Mucosa of stomach (tissue), 1 donor: ENCODE measurements around the gene TAS2R8.

Source experiments
- H3K27me3 ChIP-seq: one replicate; pipeline ENCODE4 v1.7.0; 2013; ENCODE audit warnings: mild to moderate bottlenecking, low read length; ENCODE audit not compliant: control insufficient read depth, insufficient read depth
- H3K36me3 ChIP-seq: one replicate; pipeline ENCODE4 v1.7.0; 2013; ENCODE audit warnings: low read length; ENCODE audit not compliant: control insufficient read depth, insufficient read depth
- H3K4me1 ChIP-seq: one replicate; pipeline ENCODE4 v1.7.0; 2013; ENCODE audit warnings: mild to moderate bottlenecking, low read length; ENCODE audit not compliant: control insufficient read depth, insufficient read depth
- H3K4me3 ChIP-seq: one replicate; pipeline ENCODE4 v1.7.0; 2013; ENCODE audit warnings: low read length
- H3K9ac ChIP-seq: one replicate; pipeline ENCODE4 v1.7.0; 2013; ENCODE audit warnings: mild to moderate bottlenecking, low read length, moderate library complexity
- H3K9me3 ChIP-seq: one replicate; pipeline ENCODE4 v1.7.0; 2013; ENCODE audit warnings: mild to moderate bottlenecking, low read length, moderate library complexity; ENCODE audit not compliant: control insufficient read depth
- donor health status: Pancreatic carcinoma.

Gene TAS2R8

GRCh38 chr12:10807186-10807585 is at the start of gene TAS2R8:
Gene TAS2R8 (minus strand): TSS chr12:10807286. CDS start chr12:10806980, 306 bp downstream.
- H3K36me3 ChIP-seq: no peaks in the 10 kb centered on the region
- no peak within 1 kb of the TSS for H3K9ac ChIP-seq
- no peaks in the 10 kb centered on the region for H3K9me3 ChIP-seq
- H3K4me3 ChIP-seq: no peak within 1 kb of the TSS
- H3K27me3 ChIP-seq: peaks cover 20% of the 10 kb centered on the region
- no peaks in the 10 kb centered on the region for H3K4me1 ChIP-seq

GRCh38 chr12:10855807-10856206 is 48.7 kb upstream of the TAS2R8 start:
- Histone ChIP-seq H3K9ac (no peak overlapping the region), H3K36me3 (no peaks in the 10 kb centered on the region), H3K4me3 (no peak overlapping the region), H3K9me3 (no peaks in the 10 kb centered on the region), H3K4me1 (no peaks in the 10 kb centered on the region), H3K27me3 (no peaks in the 10 kb centered on the region)

GRCh38 chr12:10853776-10854175 is 46.7 kb upstream of the TAS2R8 start:
- Histone ChIP-seq H3K9ac (no peak overlapping the region), H3K4me1 (no peaks in the 10 kb centered on the region), H3K27me3 (no peaks in the 10 kb centered on the region), H3K4me3 (no peak overlapping the region), H3K36me3 (no peaks in the 10 kb centered on the region), H3K9me3 (no peaks in the 10 kb centered on the region)

GRCh38 chr12:10851243-10851858 is 44.3 kb upstream of the TAS2R8 start:
- no peaks in the 10 kb centered on the region for H3K9me3 ChIP-seq
- no peaks in the 10 kb centered on the region for H3K4me1 ChIP-seq
- no peak overlapping the region for H3K9ac ChIP-seq
- no peaks in the 10 kb centered on the region for H3K27me3 ChIP-seq
- no peak overlapping the region for H3K4me3 ChIP-seq
- no peaks in the 10 kb centered on the region for H3K36me3 ChIP-seq

GRCh38 chr12:10849425-10849878 is 42.4 kb upstream of the TAS2R8 start, which contains the start of gene PRR4:
Gene PRR4 (minus strand): TSS chr12:10849475. CDS start chr12:10849437, 38 bp downstream.
- Histone ChIP-seq H3K9ac (no peak within 1 kb of the TSS), H3K4me3 (no peak within 1 kb of the TSS), H3K27me3 (no peaks in the 10 kb centered on the region), H3K36me3 (no peaks in the 10 kb centered on the region), H3K4me1 (no peaks in the 10 kb centered on the region), H3K9me3 (no peaks in the 10 kb centered on the region)

GRCh38 chr12:10847744-10848143 is 40.7 kb upstream of the TAS2R8 start:
- Histone ChIP-seq H3K27me3 (no peaks in the 10 kb centered on the region), H3K9me3 (no peaks in the 10 kb centered on the region), H3K9ac (no peak overlapping the region), H3K4me1 (no peaks in the 10 kb centered on the region), H3K4me3 (no peak overlapping the region), H3K36me3 (no peaks in the 10 kb centered on the region)

GRCh38 chr12:10842862-10843261 is 35.8 kb upstream of the TAS2R8 start:
- Histone ChIP-seq H3K9me3 (no peaks in the 10 kb centered on the region), H3K27me3 (no peaks in the 10 kb centered on the region), H3K4me3 (no peak overlapping the region), H3K9ac (no peak overlapping the region), H3K36me3 (no peaks in the 10 kb centered on the region), H3K4me1 (no peaks in the 10 kb centered on the region)

GRCh38 chr12:10838461-10838860 is 31.4 kb upstream of the TAS2R8 start:
- no peaks in the 10 kb centered on the region for H3K9me3 ChIP-seq
- H3K27me3 ChIP-seq: no peaks in the 10 kb centered on the region
- H3K4me3 ChIP-seq: no peak overlapping the region
- H3K36me3 ChIP-seq: no peaks in the 10 kb centered on the region
- H3K9ac ChIP-seq: no peak overlapping the region
- H3K4me1 ChIP-seq: no peaks in the 10 kb centered on the region

- Histone ChIP-seq H3K9ac (no peak overlapping the region), H3K36me3 (no peaks in the 10 kb centered on the region), H3K4me3 (no peak overlapping the region), H3K27me3 (no peaks in the 10 kb centered on the region), H3K4me1 (no peaks in the 10 kb centered on the region), H3K9me3 (no peaks in the 10 kb centered on the region)
Observed at GRCh38 chr12:10829994-10830393, 22.9 kb upstream of the TAS2R8 start.

- no peaks in the 10 kb centered on the region for H3K9me3 ChIP-seq
- no peaks in the 10 kb centered on the region for H3K36me3 ChIP-seq
- H3K27me3 ChIP-seq: no peaks in the 10 kb centered on the region
- no peaks in the 10 kb centered on the region for H3K4me1 ChIP-seq
- no peak within 1 kb of the TSS for H3K9ac ChIP-seq
- H3K4me3 ChIP-seq: no peak within 1 kb of the TSS
Observed at GRCh38 chr12:10826258-10826657, 19.2 kb upstream of the TAS2R8 start, which contains the start of gene TAS2R10. Gene TAS2R10 (minus strand): TSS chr12:10826358. CDS start chr12:10826269, 89 bp downstream.

GRCh38 chr12:10824957-10825356 is 17.9 kb upstream of the TAS2R8 start:
- H3K4me1 ChIP-seq: no peaks in the 10 kb centered on the region
- no peaks in the 10 kb centered on the region for H3K9me3 ChIP-seq
- no peak overlapping the region for H3K9ac ChIP-seq

GRCh38 chr12:10811883-10812536 is 4.9 kb upstream of the TAS2R8 start:
- no peak overlapping the region for H3K9ac ChIP-seq
- H3K4me1 ChIP-seq: no peaks in the 10 kb centered on the region
- no peaks in the 10 kb centered on the region for H3K9me3 ChIP-seq
- H3K4me3 ChIP-seq: no peak overlapping the region
- peaks cover 20% of the 10 kb centered on the region for H3K27me3 ChIP-seq
- H3K36me3 ChIP-seq: no peaks in the 10 kb centered on the region

More at GRCh38 chr12:10824957-10825356, 17.9 kb upstream of the TAS2R8 start:
- Histone ChIP-seq H3K4me3 (no peak overlapping the region), H3K27me3 (no peaks in the 10 kb centered on the region), H3K36me3 (no peaks in the 10 kb centered on the region)
